NCI-H1048 (cell line): Measurements from ENCODE around the gene TMEM256.

ENCODE experiments used
- DNase-seq: peaks from one replicate; lab custom pipeline; 2025; lab: John Stamatoyannopoulos, UW

Gene TMEM256

GRCh38 chr17:7429722-7430121 is 25.8 kb upstream of the TMEM256 start:
- DNase-seq = no peak

- no peak for DNase-seq
Observed at GRCh38 chr17:7428557-7428956, 24.7 kb upstream of the TMEM256 start, which contains the start of gene SPEM3. TSS of gene SPEM3 (plus strand) at chr17:7428857. CDS start at chr17:7428903, 46 bp downstream.

- DNase-seq = no peak
Observed at GRCh38 chr17:7427549-7427948, 23.7 kb upstream of the TMEM256 start.

GRCh38 chr17:7426896-7427489 is 23.1 kb upstream of the TMEM256 start:
- DNase-seq = no peak

- no peak for DNase-seq
Observed at GRCh38 chr17:7426203-7426863, 22.4 kb upstream of the TMEM256 start.

GRCh38 chr17:7425756-7426155 is 21.9 kb upstream of the TMEM256 start:
- DNase-seq = no peak

GRCh38 chr17:7425316-7425715 is 21.4 kb upstream of the TMEM256 start, which contains the start of gene SPEM2:
TSS of gene SPEM2 (plus strand) at chr17:7425616. CDS start at chr17:7425689, 73 bp downstream.
- no peak for DNase-seq

- no peak for DNase-seq
Observed at GRCh38 chr17:7423679-7424078, 19.8 kb upstream of the TMEM256 start.

GRCh38 chr17:7421186-7421585 is 17.3 kb upstream of the TMEM256 start:
- no peak for DNase-seq

GRCh38 chr17:7419819-7420610 is 16.1 kb upstream of the TMEM256 start, which contains the start of gene SPEM1:
TSS of gene SPEM1 (plus strand) at chr17:7420324. CDS start at chr17:7420385, 61 bp downstream.
- no peak for DNase-seq

GRCh38 chr17:7418472-7419152 is 14.7 kb upstream of the TMEM256 start:
- DNase-seq = no peak

GRCh38 chr17:7417056-7417655 is 13.3 kb upstream of the TMEM256 start:
- no peak for DNase-seq

- DNase-seq = no peak
Observed at GRCh38 chr17:7416323-7416722, 12.4 kb upstream of the TMEM256 start.

- no peak for DNase-seq
Observed at GRCh38 chr17:7415784-7416183, 11.9 kb upstream of the TMEM256 start.

- no peak for DNase-seq
Observed at GRCh38 chr17:7414837-7415236, 10.9 kb upstream of the TMEM256 start.

GRCh38 chr17:7413346-7413985 is 9.6 kb upstream of the TMEM256 start:
- no peak for DNase-seq

GRCh38 chr17:7411427-7411750 is 7.5 kb upstream of the TMEM256 start:
- no peak for DNase-seq

- DNase-seq = no peak
Observed at GRCh38 chr17:7410634-7411426, 6.9 kb upstream of the TMEM256 start.

GRCh38 chr17:7409716-7410115 is 5.8 kb upstream of the TMEM256 start:
- no peak for DNase-seq

GRCh38 chr17:7408863-7409262 is 5.0 kb upstream of the TMEM256 start:
- no peak for DNase-seq
